CD4-positive, alpha-beta memory T cell (primary cell): ENCODE measurements around the gene MAP4K4. TPM values are rescaled to one million over a fixed set of nuclear protein-coding genes. Genes with fewer than 3 reads are reported as not detected.

ENCODE experiments used
- CTCF ChIA-PET: fragments of 350-600 bp; sonication (Branson Sonifier 250); formaldehyde crosslinking; loops from one replicate; lab custom pipeline; 2021; ENCODE audit warnings: inconsistent platforms; ENCODE audit not compliant: partially characterized antibody; lab: Charles Lee
- POLR2A ChIA-PET: fragments of 350-600 bp; sonication (Branson Sonifier 250); formaldehyde crosslinking; loops from one replicate; lab custom pipeline; 2021; ENCODE audit not compliant: partially characterized antibody; lab: Charles Lee
- DNase-seq, 5 donors: peaks; one replicate each; pipeline versions ENCODE4 v3.0.0 to v3.0.0-alpha.2; 2020 to 2022; ENCODE audit warnings: mixed read lengths in 1 of 5
- H3K27ac ChIP-seq: one replicate; pipeline ENCODE4 v1.7.0; 2013; ENCODE audit warnings: low read depth, low read length
- H3K27me3 ChIP-seq: 2 replicates; pipeline ENCODE4 v1.7.0; 2013; ENCODE audit warnings: mild to moderate bottlenecking, low read length, moderate library complexity; ENCODE audit not compliant: insufficient read depth
- H3K36me3 ChIP-seq: 2 replicates; pipeline ENCODE4 v1.7.0; 2013; ENCODE audit warnings: mild to moderate bottlenecking, low read length, moderate library complexity; ENCODE audit not compliant: insufficient read depth
- H3K4me1 ChIP-seq: 2 replicates; pipeline ENCODE4 v1.7.0; 2013; ENCODE audit warnings: mild to moderate bottlenecking, low read length, moderate library complexity; ENCODE audit not compliant: insufficient read depth
- H3K4me3 ChIP-seq, 2 donors: one replicate each; pipeline ENCODE4 v1.7.0; 2013; ENCODE audit warnings: low read length in 2 of 2, mild to moderate bottlenecking in 1 of 2
- H3K9me3 ChIP-seq, 2 donors: one replicate each; pipeline ENCODE4 v1.7.0; 2013; ENCODE audit warnings: low read length in 2 of 2, control low read depth in 1 of 2; ENCODE audit not compliant: control insufficient read depth in 1 of 2
- H3K27ac Mint-ChIP-seq, 7 donors: one replicate each; pipeline ENCODE4 v1.8.0; 2020 to 2021; ENCODE audit warnings: mixed read lengths in 7 of 7, mild to moderate bottlenecking in 6 of 7, inconsistent platforms in 3 of 7, moderate library complexity in 3 of 7
- H3K27me3 Mint-ChIP-seq, 2 donors: one replicate each; pipeline ENCODE4 v1.8.0; 2020 to 2021; ENCODE audit warnings: mixed read lengths in 2 of 2
- H3K36me3 Mint-ChIP-seq, 2 donors: one replicate each; pipeline ENCODE4 v1.8.0; 2020 to 2021; ENCODE audit warnings: mixed read lengths in 2 of 2, inconsistent platforms in 1 of 2, mild to moderate bottlenecking in 1 of 2
- H3K4me1 Mint-ChIP-seq, 4 donors: one replicate each; pipeline ENCODE4 v1.8.0; 2020 to 2021; ENCODE audit warnings: mixed read lengths in 4 of 4, mild to moderate bottlenecking in 1 of 4
- H3K4me3 Mint-ChIP-seq, 8 donors: one replicate each; pipeline ENCODE4 v1.8.0; 2020 to 2021; ENCODE audit warnings: mixed read lengths in 8 of 8, mild to moderate bottlenecking in 7 of 8, moderate library complexity in 6 of 8, inconsistent platforms in 3 of 8
- H3K9me3 Mint-ChIP-seq, 8 donors: one replicate each; pipeline ENCODE4 v1.8.0; 2020 to 2021; ENCODE audit warnings: mixed read lengths in 8 of 8, mild to moderate bottlenecking in 5 of 8, inconsistent platforms in 3 of 8, moderate library complexity in 1 of 8
- intact Hi-C: fragments of 100-400 bp; cut with micrococcal nuclease; formaldehyde crosslinking; loops from one replicate; pipeline ENCODE4 v1.15.1; 2023
- polyA plus RNA-seq, 2 donors: library from polyadenylated mRNA; unstranded; fragments of 300-500 nt; fragmentation: Illumina TruSeq; gene quantifications; one replicate each; pipeline ENCODE4 v1.2.3, GENCODE V29; 2021
- total RNA-seq, 2 experiments: library from RNA; stranded (reverse); gene quantifications; one replicate each; pipeline ENCODE4 v1.2.3, GENCODE V29; 2021

The MAP4K4 gene
- total and polyA plus RNA-seq, 4 experiments from 2014 or later: 2.4 to 114 (median 62.2) TPM

DNA sequence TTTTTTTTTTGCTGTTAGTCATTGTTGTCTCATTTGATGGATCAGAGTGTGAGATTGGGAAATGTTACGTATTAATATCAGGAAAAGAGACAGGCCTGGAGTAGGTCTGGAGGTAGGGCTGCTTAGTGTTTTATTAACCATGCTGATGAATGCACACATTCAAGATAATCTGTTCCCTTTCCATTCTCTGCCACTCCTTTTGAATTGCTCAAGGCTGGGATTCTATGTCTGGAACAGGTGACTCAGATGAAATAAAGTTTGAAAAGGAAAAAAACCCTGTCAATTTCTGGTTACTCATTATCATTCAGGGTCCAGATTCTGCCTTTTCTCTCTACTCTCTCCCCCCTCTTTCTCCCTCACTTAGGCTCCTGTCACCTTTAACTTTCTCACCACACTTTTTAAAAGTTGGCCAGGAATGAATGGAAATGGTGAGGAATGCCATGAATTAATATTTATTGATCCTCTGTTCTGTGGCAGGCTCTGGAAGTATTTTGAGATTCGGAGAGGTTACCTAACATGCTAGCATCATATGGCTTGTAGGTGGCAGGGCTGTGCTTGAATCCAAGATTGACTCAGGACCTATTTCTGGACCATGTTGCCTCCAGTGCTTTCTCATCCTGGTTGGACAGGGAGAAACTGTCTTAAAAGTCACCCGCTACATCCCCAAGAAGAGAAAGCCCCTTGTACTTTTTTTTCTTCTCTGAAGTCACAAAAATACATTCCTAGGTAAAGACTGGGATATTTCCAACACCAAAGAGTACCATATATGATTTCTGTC lies 40.2 kb downstream of the MAP4K4 start:
- Histone ChIP-seq H3K36me3 (no peaks in the 10 kb centered on the region), H3K4me3 (no peak overlapping the region), H3K4me1 (peaks cover 89% of the 10 kb centered on the region), H3K27ac (no peak overlapping the region), H3K9me3 (no peaks in the 10 kb centered on the region), H3K27me3 (no peaks in the 10 kb centered on the region)
- intact Hi-C loops: no loop called here
- no peaks in the 10 kb centered on the region for H3K36me3 Mint-ChIP-seq
- peak overlapping the region in 5 of 8 donors; percentile 3 to 34 (median 31) for H3K4me3 Mint-ChIP-seq
- no peaks in the 10 kb centered on the region for H3K27me3 Mint-ChIP-seq
- peak overlapping the region in 6 of 7 donors; percentile 3 to 65 (median 36) for H3K27ac Mint-ChIP-seq
- peaks cover 66 to 91% (median 81%) of the 10 kb centered on the region in 4 donors for H3K4me1 Mint-ChIP-seq
- DNase-seq: no peak
- ChIA-PET CTCF (no interaction called here), POLR2A (no interaction called here)
- no peaks in the 10 kb centered on the region for H3K9me3 Mint-ChIP-seq

DNA sequence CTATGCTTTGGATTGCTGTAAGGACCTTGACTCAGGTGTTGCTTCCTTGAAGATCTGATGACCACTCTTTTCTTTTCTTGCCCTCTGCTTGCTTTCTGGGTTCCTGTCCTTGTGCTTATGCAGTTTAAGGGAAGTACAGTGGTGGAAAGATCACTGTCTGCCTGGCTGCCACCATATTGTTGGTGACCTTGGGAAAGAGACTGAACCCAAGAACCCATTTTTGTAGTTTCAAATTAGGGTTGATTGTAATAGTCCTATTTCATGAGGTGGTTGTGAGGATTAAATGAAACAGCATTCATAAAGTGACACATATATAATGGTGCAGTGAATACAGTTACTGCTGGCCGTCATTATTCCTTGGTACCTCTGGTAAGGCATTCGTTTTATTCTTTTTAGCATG lies 41.1 kb downstream of the MAP4K4 start:
- Histone ChIP-seq H3K4me1 (peaks cover 88% of the 10 kb centered on the region), H3K9me3 (no peaks in the 10 kb centered on the region), H3K36me3 (no peaks in the 10 kb centered on the region), H3K27me3 (no peaks in the 10 kb centered on the region), H3K27ac (no peak overlapping the region), H3K4me3 (no peak overlapping the region)
- no peak for DNase-seq
- POLR2A ChIA-PET: no interaction called here
- peak overlapping the region in 2 of 8 donors; percentile 22 to 34 for H3K4me3 Mint-ChIP-seq
- H3K36me3 Mint-ChIP-seq: peaks cover 0 to 3% of the 10 kb centered on the region in 2 donors
- CTCF ChIA-PET: no interaction called here
- intact Hi-C loops: no loop called here
- peak overlapping the region in 2 of 7 donors; percentile 8 to 15 for H3K27ac Mint-ChIP-seq
- no peaks in the 10 kb centered on the region for H3K27me3 Mint-ChIP-seq
- peaks cover 64 to 91% (median 81%) of the 10 kb centered on the region in 4 donors for H3K4me1 Mint-ChIP-seq
- H3K9me3 Mint-ChIP-seq: no peaks in the 10 kb centered on the region

DNA sequence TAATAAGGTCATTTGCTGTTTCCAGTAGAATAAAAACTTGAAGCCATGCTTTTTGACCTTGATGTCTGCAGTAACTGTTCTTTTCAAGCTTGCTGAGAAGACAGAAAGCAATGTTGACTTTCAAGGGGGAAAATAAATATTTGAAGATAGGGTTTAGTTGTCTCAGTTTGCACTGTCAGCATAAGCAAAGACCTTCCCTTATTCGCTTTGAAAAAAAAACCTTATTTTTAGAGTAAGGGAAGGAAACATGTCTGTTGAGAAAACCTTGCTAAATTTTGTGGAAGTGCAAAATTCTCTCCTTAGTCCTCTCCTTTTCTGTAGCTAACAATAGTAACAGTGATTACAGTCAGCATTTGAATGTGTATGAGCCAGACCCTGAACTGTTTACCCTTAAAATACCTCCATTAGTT lies 43.1 kb downstream of the MAP4K4 start:
- H3K36me3 Mint-ChIP-seq: peaks cover 0 to 3% of the 10 kb centered on the region in 2 donors
- H3K27ac Mint-ChIP-seq: peak overlapping the region in 2 of 7 donors; percentile 15 to 43
- Histone ChIP-seq H3K27ac (no peak overlapping the region), H3K4me1 (peaks cover 88% of the 10 kb centered on the region), H3K36me3 (no peaks in the 10 kb centered on the region), H3K27me3 (no peaks in the 10 kb centered on the region), H3K9me3 (no peaks in the 10 kb centered on the region), H3K4me3 (no peak overlapping the region)
- H3K4me1 Mint-ChIP-seq: peaks cover 70 to 93% (median 82%) of the 10 kb centered on the region in 4 donors
- ChIA-PET POLR2A (no interaction called here), CTCF (no interaction called here)
- H3K4me3 Mint-ChIP-seq: no peak overlapping the region
- H3K9me3 Mint-ChIP-seq: no peaks in the 10 kb centered on the region
- DNase-seq: no peak
- intact Hi-C loops: no loop called here
- H3K27me3 Mint-ChIP-seq: no peaks in the 10 kb centered on the region

DNA sequence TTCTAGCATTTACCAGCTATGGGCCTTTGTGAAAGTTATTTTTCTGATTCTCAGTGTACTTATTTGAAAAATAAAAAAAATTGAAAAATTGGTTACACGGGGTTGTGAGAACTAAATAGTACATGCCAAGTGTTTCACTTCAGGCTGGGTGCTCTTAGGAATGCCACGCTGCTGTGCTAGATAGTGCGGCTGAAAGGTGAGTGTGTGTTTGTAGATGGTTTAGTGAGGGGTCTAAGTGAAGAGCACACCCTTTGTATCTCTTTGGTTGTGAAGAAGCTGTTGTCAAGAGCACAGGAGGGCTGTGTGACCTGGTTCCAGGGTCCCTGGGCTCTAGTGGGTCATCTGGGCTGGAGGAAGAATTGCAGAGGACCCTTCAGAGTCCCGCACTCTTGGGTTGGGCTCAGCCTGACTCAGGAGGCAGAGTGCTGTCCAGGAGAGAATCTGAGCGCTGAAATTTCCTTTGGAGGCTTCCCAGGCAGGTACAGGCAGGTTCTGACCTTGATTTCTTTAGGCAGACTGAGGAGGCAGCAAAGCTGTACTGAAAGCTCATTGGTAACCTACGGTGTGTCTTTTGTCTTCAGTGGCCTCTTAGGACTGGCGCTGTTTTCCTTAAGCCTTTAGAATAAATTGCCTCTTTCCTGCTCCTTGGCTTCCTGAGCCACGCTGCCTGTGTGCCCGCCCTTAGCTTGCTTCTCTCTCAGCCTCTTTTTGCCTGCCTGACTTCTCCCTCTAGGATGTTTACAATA lies 44.4 kb downstream of the MAP4K4 start:
- DNase-seq: no peak
- Mint-ChIP-seq H3K27me3 (no peaks in the 10 kb centered on the region), H3K9me3 (no peaks in the 10 kb centered on the region), H3K27ac (peak overlapping the region in 6 of 7 donors; percentile 9 to 85 (median 65)), H3K4me1 (peaks cover 65 to 92% (median 80%) of the 10 kb centered on the region in 4 donors), H3K4me3 (peak overlapping the region in 7 of 8 donors; percentile 1 to 66 (median 30)), H3K36me3 (peaks cover 0 to 3% of the 10 kb centered on the region in 2 donors)
- no peaks in the 10 kb centered on the region for H3K36me3 ChIP-seq
- no peak overlapping the region for H3K27ac ChIP-seq
- no peaks in the 10 kb centered on the region for H3K9me3 ChIP-seq
- ChIA-PET POLR2A (interaction anchor here (1.5 kb wide), 1 partner anchor 25 kb away, joined by 6 read pairs; no protein-coding TSS in a partner anchor), CTCF (interaction anchor here (0.5 kb wide), 1 partner anchor 134 kb away, joined by 4 read pairs; no protein-coding TSS in a partner anchor)
- peaks cover 88% of the 10 kb centered on the region for H3K4me1 ChIP-seq
- no peak overlapping the region for H3K4me3 ChIP-seq
- H3K27me3 ChIP-seq: no peaks in the 10 kb centered on the region
- intact Hi-C loops: no loop called here

DNA sequence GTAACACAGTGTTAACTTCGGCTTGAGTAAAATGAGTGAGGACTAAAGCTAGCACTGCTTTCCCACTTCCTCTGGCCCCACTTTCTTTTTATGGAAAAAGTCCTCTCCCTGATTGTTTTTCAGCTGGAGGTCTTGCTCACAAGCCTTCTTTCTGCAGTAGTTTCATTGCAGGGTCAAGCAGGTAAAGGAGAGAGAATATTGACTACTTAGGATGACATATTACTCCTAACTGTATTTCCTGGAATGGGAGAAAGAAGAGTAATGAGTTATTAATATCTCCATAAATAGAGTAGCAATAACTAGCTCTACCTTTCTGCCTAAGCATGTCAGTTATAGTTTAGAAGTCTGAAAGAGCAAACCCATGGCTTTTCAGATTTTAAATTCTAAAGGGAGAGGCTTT lies 45.0 kb downstream of the MAP4K4 start:
- Mint-ChIP-seq H3K27me3 (no peaks in the 10 kb centered on the region), H3K9me3 (no peaks in the 10 kb centered on the region), H3K4me1 (peaks cover 60 to 90% (median 80%) of the 10 kb centered on the region in 4 donors), H3K27ac (peak overlapping the region in 5 of 7 donors; percentile 3 to 85 (median 54)), H3K36me3 (peaks cover 0 to 3% of the 10 kb centered on the region in 2 donors), H3K4me3 (peak overlapping the region in 3 of 8 donors; percentile 1 to 66 (median 42))
- H3K4me1 ChIP-seq: peaks cover 90% of the 10 kb centered on the region
- CTCF ChIA-PET: no interaction called here
- no peaks in the 10 kb centered on the region for H3K27me3 ChIP-seq
- no peaks in the 10 kb centered on the region for H3K36me3 ChIP-seq
- no peak overlapping the region for H3K27ac ChIP-seq
- H3K9me3 ChIP-seq: no peaks in the 10 kb centered on the region
- DNase-seq: no peak
- intact Hi-C loops: no loop called here
- POLR2A ChIA-PET: interaction anchor here (1.5 kb wide), 1 partner anchor 25 kb away, joined by 6 read pairs; no protein-coding TSS in a partner anchor
- no peak overlapping the region for H3K4me3 ChIP-seq

DNA sequence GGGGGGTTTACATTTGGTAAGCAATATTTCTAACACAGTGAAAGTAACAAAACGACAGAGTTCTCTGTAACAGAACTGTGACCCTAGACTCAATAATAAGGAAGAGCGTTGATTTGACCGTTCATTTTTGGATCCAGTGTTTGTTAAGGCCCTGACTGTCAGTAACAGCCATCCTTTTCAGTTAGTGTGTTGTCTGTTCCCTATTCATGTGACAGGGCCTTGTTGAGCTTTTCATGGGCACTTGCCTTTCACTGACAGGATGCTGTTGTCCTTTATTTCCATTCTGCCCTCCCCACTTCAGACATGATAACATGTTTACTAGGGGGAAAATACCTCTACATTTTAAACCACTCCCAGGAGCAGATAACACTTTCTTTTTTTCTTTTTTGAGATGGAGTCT lies 45.8 kb downstream of the MAP4K4 start:
- CTCF ChIA-PET: no interaction called here
- Histone ChIP-seq H3K4me3 (no peak overlapping the region), H3K27me3 (no peaks in the 10 kb centered on the region), H3K9me3 (no peaks in the 10 kb centered on the region), H3K4me1 (peaks cover 87% of the 10 kb centered on the region), H3K36me3 (no peaks in the 10 kb centered on the region), H3K27ac (no peak overlapping the region)
- H3K4me1 Mint-ChIP-seq: peaks cover 58 to 91% (median 78%) of the 10 kb centered on the region in 4 donors
- H3K36me3 Mint-ChIP-seq: peaks cover 0 to 4% of the 10 kb centered on the region in 2 donors
- peak overlapping the region in 7 of 8 donors; percentile 6 to 63 (median 39) for H3K4me3 Mint-ChIP-seq
- intact Hi-C loops: no loop called here
- H3K27me3 Mint-ChIP-seq: no peaks in the 10 kb centered on the region
- H3K9me3 Mint-ChIP-seq: no peaks in the 10 kb centered on the region
- no peak for DNase-seq
- POLR2A ChIA-PET: no interaction called here
- peak overlapping the region in 6 of 7 donors; percentile 33 to 89 (median 53) for H3K27ac Mint-ChIP-seq

DNA sequence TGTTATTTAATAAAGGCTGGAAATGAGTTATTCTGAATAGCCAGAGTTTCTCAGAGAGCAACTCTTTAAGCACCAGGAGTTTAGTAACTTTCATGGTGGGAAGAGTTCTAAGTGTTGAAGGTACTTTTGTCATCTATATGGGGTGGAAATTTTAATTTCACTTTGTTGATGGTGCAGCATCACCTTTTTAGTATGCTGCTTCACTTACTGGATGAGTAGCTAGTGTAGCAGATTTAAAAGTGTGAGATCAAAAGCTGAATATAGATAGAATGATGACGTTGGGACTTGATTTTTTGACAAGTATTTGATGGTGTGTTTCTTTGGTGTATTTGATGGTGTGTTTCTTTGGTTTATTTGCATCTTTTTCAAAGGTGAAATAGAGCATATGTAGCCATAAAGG lies 47.3 kb downstream of the MAP4K4 start:
- H3K4me3 ChIP-seq: no peak overlapping the region
- Mint-ChIP-seq H3K27ac (peak overlapping the region in 4 of 7 donors; percentile 3 to 76 (median 43)), H3K36me3 (peaks cover 0 to 6% of the 10 kb centered on the region in 2 donors), H3K9me3 (no peaks in the 10 kb centered on the region), H3K4me3 (peak overlapping the region in 6 of 8 donors; percentile 6 to 68 (median 24)), H3K27me3 (no peaks in the 10 kb centered on the region), H3K4me1 (peaks cover 47 to 82% (median 66%) of the 10 kb centered on the region in 4 donors)
- no peaks in the 10 kb centered on the region for H3K36me3 ChIP-seq
- ChIA-PET POLR2A (interaction anchor here (0.7 to 1.7 kb wide), 6 partner anchors 13 to 48 kb away, joined by 3 to 7 read pairs (median 4); no protein-coding TSS in a partner anchor), CTCF (interaction anchor here (0.7 to 1.8 kb wide), 4 partner anchors 13 to 78 kb away, joined by 3 to 5 read pairs (median 4); no protein-coding TSS in a partner anchor)
- no peaks in the 10 kb centered on the region for H3K9me3 ChIP-seq
- no peak for DNase-seq
- intact Hi-C loops: no loop called here
- no peak overlapping the region for H3K27ac ChIP-seq
- H3K27me3 ChIP-seq: no peaks in the 10 kb centered on the region
- peaks cover 72% of the 10 kb centered on the region for H3K4me1 ChIP-seq
